ENCODE results near the gene RTP2. TPM values are rescaled to one million over a fixed set of nuclear protein-coding genes. Genes with fewer than 3 reads are reported as not detected.

Gene RTP2
- total and polyA plus RNA-seq, 9 of the 15 experiments (the other 6 are each of a cell fraction or from before 2014, with no cell fraction given) = not detected

- in situ Hi-C loops (cut with MboI) = loop anchor here (5.0 kb wide), 2 partner anchors 361 to 451 kb away; no protein-coding TSS in a partner anchor
- H3K4me2 ChIP-seq (ENCODE audit: insufficient read depth, low read length) = no peak overlapping the region
- POLR2A ChIA-PET = interaction anchor here (0.9 to 2.8 kb wide), 2 partner anchors 9 to 359 kb away, joined by 3 to 15 read pairs; no protein-coding TSS in a partner anchor
- 8% methylated on average over 5 of the region's 5 CpGs for WGBS (ENCODE audit: insufficient coverage, low coverage, missing lambda C conversion rate)
- H3K4me1 ChIP-seq (replicated peaks in 1 of 2; ENCODE audit: control insufficient read depth in 2 of 2, insufficient read depth in 2 of 2, low read length in 2 of 2) = peaks cover 0 to 4% of the 10 kb centered on the region in 2 experiments; a peak in 1 of 5 replicates
- FAIRE-seq (peak; percentile 89), ATAC-seq (peak; percentile 93), DNase-seq (ENCODE audit: extremely low read depth in 1 of 4, low spot score in 3 of 4) (peak; percentile 14 to 68 (median 38))
- H4K20me1 ChIP-seq (replicated peaks; ENCODE audit: control insufficient read depth, insufficient read depth, low read length) = no peaks in the 10 kb centered on the region
- intact Hi-C loops (cut with micrococcal nuclease) = loop anchor here (1.0 to 2.0 kb wide), 6 partner anchors 36 to 565 kb away; no protein-coding TSS in a partner anchor
- CTCF ChIA-PET (ENCODE audit: low intra/inter-chr PET ratio) = interaction anchor here (0.6 to 5.2 kb wide), 11 partner anchors 36 to 1695 kb away, joined by 3 to 147 read pairs (median 4); no protein-coding TSS in a partner anchor
- H3K4me3 ChIP-seq = no peak overlapping the region
- no peaks in the 10 kb centered on the region for H3K9me1 ChIP-seq (ENCODE audit: control insufficient read depth, insufficient read depth, low read length)
- no peaks in the 10 kb centered on the region for H3K9me3 ChIP-seq (replicated peaks; ENCODE audit: control insufficient read depth, insufficient read depth, low read depth, low read length)
- BruUV-seq (replicated peaks) = no TSS peak
- H3K36me3 ChIP-seq (ENCODE audit: control insufficient read depth, insufficient read depth, low read length) = no peaks in the 10 kb centered on the region
- no peak overlapping the region for H3K9ac ChIP-seq (ENCODE audit: insufficient read depth in 1 of 2, low read depth in 2 of 2, low read length in 2 of 2)
- H2AFZ ChIP-seq (ENCODE audit: low read depth, low read length) = no peak overlapping the region
- no peak overlapping the region for H3K27ac ChIP-seq (ENCODE audit: extremely low read depth, low read depth, low read length)
- no peaks in the 10 kb centered on the region for H3K27me3 ChIP-seq (ENCODE audit: control insufficient read depth in 2 of 2, insufficient read depth in 2 of 2, low read length in 2 of 2)
- H3K79me2 ChIP-seq (ENCODE audit: control insufficient read depth, insufficient read depth, low read length) = no peaks in the 10 kb centered on the region
- TF ChIP-seq ZNF12 (CRISPR knock-in tag; IDR thresholded peaks at IDR 0.05) (no peak), CREBBP (IDR thresholded peaks at IDR 0.05; ENCODE audit: low read depth, low read length) (no peak), SREBF2 (CRISPR knock-in tag; IDR thresholded peaks at IDR 0.05) (no peak), CTCF (IDR thresholded peaks at IDR 0.05 in 2 of 3, conservative IDR thresholded peaks at IDR 0.05 in 1 of 3; ENCODE audit: insufficient read depth in 2 of 3, low read depth in 1 of 3, low read length in 3 of 3) (peak; percentile 68 to 81 (median 77)), ZNF134 (CRISPR knock-in tag; conservative IDR thresholded peaks at IDR 0.05) (peak; percentile 33; the same call in 1 of the 2 replicates), KAT7 (CRISPR knock-in tag; IDR thresholded peaks at IDR 0.05; ENCODE audit: borderline replicate concordance) (no peak), SMC3 (conservative IDR thresholded peaks at IDR 0.05; ENCODE audit: insufficient read depth, low read depth, low read length) (peak; percentile 63; the same call in 1 of the 2 replicates), ZNF253 (CRISPR knock-in tag; conservative IDR thresholded peaks at IDR 0.05) (no peak), ZSCAN29 (IDR thresholded peaks at IDR 0.05) (no peak), E4F1 (CRISPR knock-in tag; IDR thresholded peaks at IDR 0.05; ENCODE audit: borderline replicate concordance) (no peak), HMGN3 (IDR thresholded peaks at IDR 0.05; ENCODE audit: borderline replicate concordance, extremely low read depth, insufficient read length, low read depth, low read length) (no peak), ZNF24 (IDR thresholded peaks at IDR 0.05) (peak; percentile 57; the same call in 1 of the 2 replicates), MTA1 (IDR thresholded peaks at IDR 0.05; ENCODE audit: borderline replicate concordance) (no peak), ZNF280B (CRISPR knock-in tag; IDR thresholded peaks at IDR 0.05) (no peak), GATA2 (CRISPR knock-in tag; IDR thresholded peaks at IDR 0.05) (no peak), GATAD2B (IDR thresholded peaks at IDR 0.05; ENCODE audit: borderline replicate concordance) (no peak), STAG1 (CRISPR knock-in tag; IDR thresholded peaks at IDR 0.05; ENCODE audit: borderline replicate concordance) (peak; percentile 56; the same call in 1 of the 2 replicates)
Observed at GRCh38 chr3:187678726-187679268, 23.6 kb downstream of the RTP2 start.

Data from K562 (cell line).